HepG2 (cell line): Measurements from ENCODE around the gene DND1. TPM values are rescaled to one million over a fixed set of nuclear protein-coding genes. Genes with fewer than 3 reads are reported as not detected.

Experiments
- CAMTA2 ChIP-seq: sonication (generic); formaldehyde crosslinking; IDR thresholded peaks from 2 replicates; pipeline ENCODE4 v1.4.0; 2020; ENCODE audit warnings: mild to moderate bottlenecking, missing genetic modification reagents, borderline replicate concordance
- DNMT3B ChIP-seq: conservative IDR thresholded peaks from 2 replicates; pipeline ENCODE4 v1.6.1; 2016; ENCODE audit warnings: missing biosample characterization, control low read depth
- GZF1 ChIP-seq: sonication (generic); formaldehyde crosslinking; IDR thresholded peaks from 2 replicates; pipeline ENCODE4 v1.5.1; 2020; ENCODE audit warnings: mild to moderate bottlenecking, missing genetic modification reagents
- HOXA3 ChIP-seq: sonication (generic); formaldehyde crosslinking; IDR thresholded peaks from 2 replicates; pipeline ENCODE4 v1.5.0; 2020; ENCODE audit warnings: missing genetic modification reagents
- RFX1 ChIP-seq: fragments of 450-650 bp; IDR thresholded peaks from 2 replicates; pipeline ENCODE4 v1.6.1; 2017
- SATB2 ChIP-seq: sonication (generic); formaldehyde crosslinking; IDR thresholded peaks from 2 replicates; pipeline ENCODE4 v1.5.0; 2020; ENCODE audit warnings: missing genetic modification reagents
- ZC3H4 ChIP-seq: sonication (generic); formaldehyde crosslinking; IDR thresholded peaks from 2 replicates; pipeline ENCODE4 v1.4.0; 2020; ENCODE audit warnings: missing genetic modification reagents, borderline replicate concordance
- ZMYM2 ChIP-seq: sonication (generic); formaldehyde crosslinking; IDR thresholded peaks from 2 replicates; pipeline ENCODE4 v1.8.0; 2022; ENCODE audit warnings: mild to moderate bottlenecking, missing genetic modification reagents
- ZNF136 ChIP-seq: sonication (generic); formaldehyde crosslinking; IDR thresholded peaks from 2 replicates; pipeline ENCODE4 v1.8.1; 2022; ENCODE audit warnings: low read depth, mild to moderate bottlenecking, moderate library complexity, missing genetic modification reagents
- ZNF180 ChIP-seq: sonication (generic); formaldehyde crosslinking; IDR thresholded peaks from 2 replicates; pipeline ENCODE4 v1.4.0; 2020; ENCODE audit warnings: low read depth, missing genetic modification reagents, borderline replicate concordance
- ZNF24 ChIP-seq: fragments of 450-650 bp; IDR thresholded peaks from 2 replicates; pipeline ENCODE4 v1.6.1; 2017; ENCODE audit warnings: antibody characterized with exemption, mild to moderate bottlenecking
- ZNF296 ChIP-seq: sonication (generic); formaldehyde crosslinking; conservative IDR thresholded peaks from 2 replicates; pipeline ENCODE4 v1.5.0; 2020; ENCODE audit warnings: mild to moderate bottlenecking, missing genetic modification reagents
- ZNF354B ChIP-seq: sonication (generic); formaldehyde crosslinking; IDR thresholded peaks from 2 replicates; pipeline ENCODE4 v1.8.0; 2022; ENCODE audit warnings: mild to moderate bottlenecking, missing genetic modification reagents
- ZNF431 ChIP-seq: sonication (generic); formaldehyde crosslinking; IDR thresholded peaks from 2 replicates; pipeline ENCODE4 v1.9.0; 2022; ENCODE audit warnings: missing genetic modification reagents, low read depth, mild to moderate bottlenecking, borderline replicate concordance
- ZNF460 ChIP-seq: sonication (generic); formaldehyde crosslinking; IDR thresholded peaks from 2 replicates; pipeline ENCODE4 v1.5.1; 2020; ENCODE audit warnings: missing genetic modification reagents, mild to moderate bottlenecking, borderline replicate concordance
- ZNF567 ChIP-seq: sonication (generic); formaldehyde crosslinking; IDR thresholded peaks from 2 replicates; pipeline ENCODE4 v1.8.1; 2023; ENCODE audit warnings: mild to moderate bottlenecking, missing genetic modification reagents, borderline replicate concordance
- ZNF724P ChIP-seq: sonication (generic); formaldehyde crosslinking; IDR thresholded peaks from 2 replicates; pipeline ENCODE4 v1.8.0; 2022; ENCODE audit warnings: missing genetic modification reagents, borderline replicate concordance
- ZNF766 ChIP-seq: sonication (generic); formaldehyde crosslinking; IDR thresholded peaks from 2 replicates; pipeline ENCODE4 v1.5.0; 2020; ENCODE audit warnings: missing genetic modification reagents, borderline replicate concordance
- polyA plus RNA-seq, 8 experiments: library from polyadenylated mRNA; depleted of rRNA in 3 of 8; stranded (reverse) in 7 of 8; unstranded in 1 of 8; fragments of >200 nt; fragmentation: Illumina TruSeq in 4 of 8; extraction: Trizol in 4 of 8; gene quantifications; 2 replicates each; pipeline versions ENCODE4 v1.2.1 to v1.2.3, GENCODE V29; 2011 to 2016; ENCODE audit warnings: low read depth in 4 of 8, missing spikeins in 1 of 8, mixed read lengths in 1 of 8; ENCODE audit not compliant: insufficient read depth in 1 of 8
- total RNA-seq, 5 experiments: library from RNA; depleted of rRNA; stranded (reverse); fragments of >200 nt; fragmentation: Illumina TruSeq; extraction: Trizol; gene quantifications; 2 replicates each; pipeline ENCODE4 v1.2.3, GENCODE V29; 2016; ENCODE audit warnings: low read depth in 1 of 5
- TF ChIP-seq, protein P1 (sequence below): sonication (generic); formaldehyde crosslinking; IDR thresholded peaks from 2 replicates; pipeline ENCODE4 v1.8.0; 2022; ENCODE audit warnings: mild to moderate bottlenecking, missing genetic modification reagents
- TF ChIP-seq, protein P2 (sequence below): sonication (generic); formaldehyde crosslinking; IDR thresholded peaks from 2 replicates; pipeline ENCODE4 v1.4.0; 2020; ENCODE audit warnings: missing genetic modification reagents, borderline replicate concordance
- TF ChIP-seq, protein P3 (sequence below): sonication (generic); formaldehyde crosslinking; conservative IDR thresholded peaks from 2 replicates; pipeline ENCODE4 v1.8.0; 2022; ENCODE audit warnings: mild to moderate bottlenecking, moderate library complexity, missing genetic modification reagents

Gene DND1
- total and polyA plus RNA-seq, 2 of the 13 experiments (the other 11 are each of a cell fraction or from before 2014, with no cell fraction given), result 0.48 to 0.55 TPM

DNA sequence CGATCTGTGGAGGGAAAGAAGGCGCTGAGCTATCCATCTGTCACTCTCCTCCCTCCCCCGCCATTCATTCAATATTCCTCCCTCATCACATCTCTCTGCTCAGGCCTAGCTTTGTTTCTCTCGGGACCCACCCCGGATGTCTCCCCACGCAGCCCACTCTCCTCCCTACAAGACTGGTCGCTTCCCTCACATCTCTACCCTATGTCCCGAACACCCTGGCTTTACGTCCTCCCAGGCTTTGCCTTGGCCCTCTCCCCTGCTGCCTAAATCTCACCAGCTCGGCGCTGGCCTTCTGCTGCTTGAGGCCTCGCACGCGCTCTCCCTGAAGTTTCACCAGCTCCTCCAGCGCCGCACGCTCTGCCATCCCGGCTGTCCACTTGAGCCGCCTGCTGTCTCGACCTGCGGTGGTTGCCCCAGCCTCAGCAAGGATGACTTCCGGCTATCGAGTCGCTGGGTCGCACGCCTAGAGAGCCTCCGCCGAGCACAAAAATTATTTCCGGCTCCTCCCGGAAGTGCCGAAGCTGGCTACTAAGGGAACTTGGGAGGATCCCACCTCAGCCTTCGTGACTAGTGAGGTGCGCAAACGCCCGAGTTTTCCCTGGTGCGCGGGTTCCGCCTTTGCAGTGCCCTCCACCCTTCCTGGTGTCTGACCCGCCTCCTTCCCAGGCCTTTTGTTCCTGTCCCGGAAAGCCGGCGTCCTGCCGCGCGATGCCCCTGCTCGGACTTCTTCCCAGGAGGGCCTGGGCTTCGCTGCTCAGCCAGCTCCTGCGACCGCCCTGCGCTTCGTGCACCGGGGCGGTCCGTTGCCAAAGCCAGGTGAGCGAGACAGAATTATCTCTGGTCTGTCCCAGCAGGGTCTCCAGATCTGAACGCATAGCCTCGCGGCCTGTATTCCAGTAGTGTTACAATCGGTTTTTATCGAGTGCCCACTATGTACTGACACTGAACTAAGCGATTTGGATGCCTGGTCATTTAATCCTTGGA lies 17.9 kb upstream of the DND1 start, which contains the start of the genes HARS1 and HARS2 (continued):
- TF ChIP-seq, protein P1, sequence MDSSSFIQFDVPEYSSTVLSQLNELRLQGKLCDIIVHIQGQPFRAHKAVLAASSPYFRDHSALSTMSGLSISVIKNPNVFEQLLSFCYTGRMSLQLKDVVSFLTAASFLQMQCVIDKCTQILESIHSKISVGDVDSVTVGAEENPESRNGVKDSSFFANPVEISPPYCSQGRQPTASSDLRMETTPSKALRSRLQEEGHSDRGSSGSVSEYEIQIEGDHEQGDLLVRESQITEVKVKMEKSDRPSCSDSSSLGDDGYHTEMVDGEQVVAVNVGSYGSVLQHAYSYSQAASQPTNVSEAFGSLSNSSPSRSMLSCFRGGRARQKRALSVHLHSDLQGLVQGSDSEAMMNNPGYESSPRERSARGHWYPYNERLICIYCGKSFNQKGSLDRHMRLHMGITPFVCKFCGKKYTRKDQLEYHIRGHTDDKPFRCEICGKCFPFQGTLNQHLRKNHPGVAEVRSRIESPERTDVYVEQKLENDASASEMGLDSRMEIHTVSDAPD (CRISPR knock-in tag), result 0 out of 2 replicates have a peak, but pooled peaks have one; percentile 31
- TF ChIP-seq GZF1 (CRISPR knock-in tag), result no peak; the same call in 1 of the 2 replicates
- peak; percentile 85; the same call in 1 of the 2 replicates for TF ChIP-seq ZNF567 (CRISPR knock-in tag)
- TF ChIP-seq ZNF766 (CRISPR knock-in tag), result peak; percentile 82; the same call in 1 of the 2 replicates
- peak; percentile 82; the same call in 1 of the 2 replicates for TF ChIP-seq ZNF431 (CRISPR knock-in tag)
- peak; percentile 35; the same call in 1 of the 2 replicates for TF ChIP-seq ZNF460 (CRISPR knock-in tag)
- peak; percentile 79; the same call in 1 of the 2 replicates for TF ChIP-seq ZNF724P
- no peak; the same call in 1 of the 2 replicates for TF ChIP-seq ZNF136 (CRISPR knock-in tag)
- TF ChIP-seq HOXA3 (CRISPR knock-in tag), result peak; percentile 89
- no peak for TF ChIP-seq ZNF24
- TF ChIP-seq RFX1, result no peak
- no peak for TF ChIP-seq ZNF296 (CRISPR knock-in tag)
- no peak for TF ChIP-seq ZC3H4 (CRISPR knock-in tag)
- TF ChIP-seq ZNF354B (CRISPR knock-in tag), result no peak
- no peak for TF ChIP-seq SATB2 (CRISPR knock-in tag)
- TF ChIP-seq ZMYM2, result 0 out of 2 replicates have a peak, but pooled peaks have one; percentile 19
- TF ChIP-seq, protein P2, sequence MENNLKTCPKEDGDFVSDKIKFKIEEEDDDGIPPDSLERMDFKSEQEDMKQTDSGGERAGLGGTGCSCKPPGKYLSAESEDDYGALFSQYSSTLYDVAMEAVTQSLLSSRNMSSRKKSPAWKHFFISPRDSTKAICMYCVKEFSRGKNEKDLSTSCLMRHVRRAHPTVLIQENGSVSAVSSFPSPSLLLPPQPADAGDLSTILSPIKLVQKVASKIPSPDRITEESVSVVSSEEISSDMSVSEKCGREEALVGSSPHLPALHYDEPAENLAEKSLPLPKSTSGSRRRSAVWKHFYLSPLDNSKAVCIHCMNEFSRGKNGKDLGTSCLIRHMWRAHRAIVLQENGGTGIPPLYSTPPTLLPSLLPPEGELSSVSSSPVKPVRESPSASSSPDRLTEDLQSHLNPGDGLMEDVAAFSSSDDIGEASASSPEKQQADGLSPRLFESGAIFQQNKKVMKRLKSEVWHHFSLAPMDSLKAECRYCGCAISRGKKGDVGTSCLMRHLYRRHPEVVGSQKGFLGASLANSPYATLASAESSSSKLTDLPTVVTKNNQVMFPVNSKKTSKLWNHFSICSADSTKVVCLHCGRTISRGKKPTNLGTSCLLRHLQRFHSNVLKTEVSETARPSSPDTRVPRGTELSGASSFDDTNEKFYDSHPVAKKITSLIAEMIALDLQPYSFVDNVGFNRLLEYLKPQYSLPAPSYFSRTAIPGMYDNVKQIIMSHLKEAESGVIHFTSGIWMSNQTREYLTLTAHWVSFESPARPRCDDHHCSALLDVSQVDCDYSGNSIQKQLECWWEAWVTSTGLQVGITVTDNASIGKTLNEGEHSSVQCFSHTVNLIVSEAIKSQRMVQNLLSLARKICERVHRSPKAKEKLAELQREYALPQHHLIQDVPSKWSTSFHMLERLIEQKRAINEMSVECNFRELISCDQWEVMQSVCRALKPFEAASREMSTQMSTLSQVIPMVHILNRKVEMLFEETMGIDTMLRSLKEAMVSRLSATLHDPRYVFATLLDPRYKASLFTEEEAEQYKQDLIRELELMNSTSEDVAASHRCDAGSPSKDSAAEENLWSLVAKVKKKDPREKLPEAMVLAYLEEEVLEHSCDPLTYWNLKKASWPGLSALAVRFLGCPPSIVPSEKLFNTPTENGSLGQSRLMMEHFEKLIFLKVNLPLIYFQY (CRISPR knock-in tag), result peak; percentile 60; the same call in 1 of the 2 replicates
- 0 out of 2 replicates have a peak, but pooled peaks have one; percentile 71 for TF ChIP-seq CAMTA2 (CRISPR knock-in tag)
- TF ChIP-seq, protein P3, sequence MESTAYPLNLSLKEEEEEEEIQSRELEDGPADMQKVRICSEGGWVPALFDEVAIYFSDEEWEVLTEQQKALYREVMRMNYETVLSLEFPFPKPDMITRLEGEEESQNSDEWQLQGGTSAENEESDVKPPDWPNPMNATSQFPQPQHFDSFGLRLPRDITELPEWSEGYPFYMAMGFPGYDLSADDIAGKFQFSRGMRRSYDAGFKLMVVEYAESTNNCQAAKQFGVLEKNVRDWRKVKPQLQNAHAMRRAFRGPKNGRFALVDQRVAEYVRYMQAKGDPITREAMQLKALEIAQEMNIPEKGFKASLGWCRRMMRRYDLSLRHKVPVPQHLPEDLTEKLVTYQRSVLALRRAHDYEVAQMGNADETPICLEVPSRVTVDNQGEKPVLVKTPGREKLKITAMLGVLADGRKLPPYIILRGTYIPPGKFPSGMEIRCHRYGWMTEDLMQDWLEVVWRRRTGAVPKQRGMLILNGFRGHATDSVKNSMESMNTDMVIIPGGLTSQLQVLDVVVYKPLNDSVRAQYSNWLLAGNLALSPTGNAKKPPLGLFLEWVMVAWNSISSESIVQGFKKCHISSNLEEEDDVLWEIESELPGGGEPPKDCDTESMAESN (CRISPR knock-in tag), result peak; percentile 89
- no peak for TF ChIP-seq ZNF180 (CRISPR knock-in tag)
- no peak for TF ChIP-seq DNMT3B (CRISPR knock-in tag)
